ENCODE data around the gene KDF1. TPM values are rescaled to one million over a fixed set of nuclear protein-coding genes. Genes with fewer than 3 reads are reported as not detected.

Gene KDF1, protein sequence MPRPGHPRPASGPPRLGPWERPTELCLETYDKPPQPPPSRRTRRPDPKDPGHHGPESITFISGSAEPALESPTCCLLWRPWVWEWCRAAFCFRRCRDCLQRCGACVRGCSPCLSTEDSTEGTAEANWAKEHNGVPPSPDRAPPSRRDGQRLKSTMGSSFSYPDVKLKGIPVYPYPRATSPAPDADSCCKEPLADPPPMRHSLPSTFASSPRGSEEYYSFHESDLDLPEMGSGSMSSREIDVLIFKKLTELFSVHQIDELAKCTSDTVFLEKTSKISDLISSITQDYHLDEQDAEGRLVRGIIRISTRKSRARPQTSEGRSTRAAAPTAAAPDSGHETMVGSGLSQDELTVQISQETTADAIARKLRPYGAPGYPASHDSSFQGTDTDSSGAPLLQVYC
- not detected in 5 replicates for total RNA-seq (2022; extraction: Qiagen RNA extraction; ENCODE audit: low read depth)

DNA sequence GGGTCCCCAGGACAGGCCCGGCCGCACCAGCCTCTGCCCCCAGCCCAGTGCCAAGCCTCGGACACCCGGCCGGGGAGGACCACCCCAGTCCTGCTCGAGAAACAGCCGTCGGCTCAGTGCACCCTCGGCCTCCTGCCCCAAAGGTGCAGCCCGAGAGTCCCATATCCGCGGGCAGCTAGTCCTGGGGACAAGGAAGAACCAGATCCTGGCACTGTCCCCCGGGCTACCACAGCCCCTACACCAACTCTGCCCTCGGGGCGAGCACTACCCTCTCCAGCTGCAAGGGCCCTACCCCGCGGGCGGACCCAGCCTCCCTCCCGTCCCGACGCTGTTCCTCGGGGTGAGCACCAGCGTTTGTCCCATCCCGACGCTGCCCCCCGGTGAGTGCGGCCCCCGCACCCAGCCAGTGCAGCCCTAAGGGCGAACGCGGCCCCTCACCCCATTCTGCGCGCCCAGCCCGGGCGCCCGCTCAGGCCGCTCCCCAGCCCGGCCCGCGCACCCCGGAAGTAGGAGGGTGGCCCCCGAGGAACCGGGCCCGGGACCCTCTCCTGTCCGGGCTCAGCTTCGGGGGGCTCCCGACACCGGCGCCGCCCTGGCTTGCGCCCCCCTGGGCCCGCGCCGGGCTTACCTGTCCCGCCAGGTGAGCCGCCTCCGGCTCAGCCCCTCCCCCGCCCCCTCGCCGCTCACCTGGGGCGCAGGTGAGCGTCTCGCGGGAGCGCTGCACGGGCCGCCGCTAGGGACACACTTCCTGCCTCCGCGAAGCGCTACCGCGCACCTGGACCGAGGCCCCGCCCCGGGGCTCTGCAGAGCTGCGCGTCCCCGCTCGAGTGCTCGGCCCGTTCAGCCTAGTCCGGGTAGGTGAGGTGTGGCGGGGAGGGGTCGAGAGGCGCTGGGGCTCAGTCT, at the start of gene KDF1:
TSS of gene KDF1 (minus strand) at position 747 of the 903 bp plus-strand sequence. CDS start 8,088 bp downstream, outside the sequence.

DNA sequence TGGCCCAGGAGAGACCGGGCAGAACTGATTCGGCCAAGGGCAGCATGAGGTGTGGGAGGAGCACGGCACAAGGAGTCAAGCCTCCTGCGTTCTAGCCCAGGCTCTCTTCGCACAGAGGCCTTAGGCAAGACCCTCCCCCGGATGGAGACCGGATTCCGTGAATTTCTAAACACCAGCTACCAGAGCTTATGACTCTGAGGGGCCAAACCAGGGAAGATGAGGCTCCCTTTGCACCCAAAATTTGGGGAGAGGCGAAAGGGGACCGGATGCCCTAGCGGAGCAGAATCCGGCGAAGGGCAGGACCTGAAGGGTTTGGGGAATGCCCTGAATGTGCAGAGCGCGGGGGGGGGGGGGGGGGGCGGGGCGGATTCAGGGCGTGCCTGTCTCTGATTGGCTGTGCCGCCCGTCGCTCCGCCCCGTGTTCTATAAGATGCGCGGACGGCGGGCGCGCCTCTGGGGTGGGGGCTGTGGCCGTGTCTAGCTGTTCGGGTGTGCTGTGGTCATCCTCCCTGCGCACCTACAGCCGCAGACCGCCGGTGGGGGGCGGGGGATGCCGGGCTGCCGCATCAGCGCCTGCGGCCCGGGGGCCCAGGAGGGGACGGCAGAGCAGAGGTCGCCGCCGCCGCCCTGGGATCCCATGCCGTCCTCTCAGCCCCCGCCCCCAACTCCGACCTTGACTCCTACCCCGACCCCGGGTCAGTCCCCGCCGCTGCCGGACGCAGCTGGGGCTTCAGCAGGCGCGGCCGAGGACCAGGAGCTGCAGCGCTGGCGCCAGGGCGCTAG, 33.2 kb upstream of the KDF1 start, which contains the start of gene TRNP1:
TSS of gene TRNP1 (plus strand) at position 456 of the 783 bp plus-strand sequence. CDS start at position 551, 95 bp downstream.

DNA sequence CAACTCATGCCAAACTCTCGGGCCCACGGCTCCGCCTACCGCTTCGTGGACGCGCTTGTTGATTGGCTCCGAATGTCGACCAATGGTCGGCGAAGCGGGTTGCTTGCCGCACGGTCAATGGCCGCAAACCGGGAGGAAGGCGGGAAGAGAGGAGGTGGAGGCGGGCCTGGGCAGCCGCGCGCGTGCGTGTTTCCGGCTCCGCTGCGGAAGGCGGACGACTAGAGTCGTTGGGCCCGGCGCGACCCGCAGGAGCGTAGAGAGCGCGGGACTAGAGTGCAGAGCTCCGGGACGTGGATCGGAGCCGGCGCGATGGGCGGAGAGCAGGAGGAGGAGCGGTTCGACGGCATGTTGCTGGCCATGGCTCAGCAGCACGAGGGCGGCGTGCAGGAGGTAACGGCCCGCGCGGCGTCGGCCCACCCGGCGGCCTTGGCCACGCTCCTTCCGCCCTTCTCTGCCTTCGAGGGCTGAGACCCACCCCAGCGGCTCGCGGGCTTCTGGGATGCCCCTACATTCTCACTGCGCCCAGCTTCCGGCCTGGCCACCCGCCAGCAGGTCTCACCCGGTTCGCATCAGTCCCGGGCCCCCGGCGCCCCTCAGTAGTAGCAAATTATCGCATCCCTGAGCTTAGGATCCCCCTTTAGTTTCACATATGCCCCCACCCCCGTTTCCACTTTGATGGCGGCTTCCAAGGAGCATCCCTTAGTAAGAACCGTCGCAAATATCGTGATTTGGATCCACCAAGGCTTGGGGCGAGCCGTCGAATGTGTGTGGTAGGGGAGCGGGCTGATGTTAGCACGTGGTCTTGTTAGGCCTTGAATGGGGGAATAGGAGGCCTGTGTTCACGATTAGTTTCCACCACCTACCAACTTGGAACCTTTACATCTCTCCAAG, 38.5 kb downstream of the KDF1 start, which contains the start of gene NUDC:
TSS of gene NUDC (plus strand) at position 204 of the 891 bp plus-strand sequence. CDS start at position 310, 106 bp downstream.

DNA sequence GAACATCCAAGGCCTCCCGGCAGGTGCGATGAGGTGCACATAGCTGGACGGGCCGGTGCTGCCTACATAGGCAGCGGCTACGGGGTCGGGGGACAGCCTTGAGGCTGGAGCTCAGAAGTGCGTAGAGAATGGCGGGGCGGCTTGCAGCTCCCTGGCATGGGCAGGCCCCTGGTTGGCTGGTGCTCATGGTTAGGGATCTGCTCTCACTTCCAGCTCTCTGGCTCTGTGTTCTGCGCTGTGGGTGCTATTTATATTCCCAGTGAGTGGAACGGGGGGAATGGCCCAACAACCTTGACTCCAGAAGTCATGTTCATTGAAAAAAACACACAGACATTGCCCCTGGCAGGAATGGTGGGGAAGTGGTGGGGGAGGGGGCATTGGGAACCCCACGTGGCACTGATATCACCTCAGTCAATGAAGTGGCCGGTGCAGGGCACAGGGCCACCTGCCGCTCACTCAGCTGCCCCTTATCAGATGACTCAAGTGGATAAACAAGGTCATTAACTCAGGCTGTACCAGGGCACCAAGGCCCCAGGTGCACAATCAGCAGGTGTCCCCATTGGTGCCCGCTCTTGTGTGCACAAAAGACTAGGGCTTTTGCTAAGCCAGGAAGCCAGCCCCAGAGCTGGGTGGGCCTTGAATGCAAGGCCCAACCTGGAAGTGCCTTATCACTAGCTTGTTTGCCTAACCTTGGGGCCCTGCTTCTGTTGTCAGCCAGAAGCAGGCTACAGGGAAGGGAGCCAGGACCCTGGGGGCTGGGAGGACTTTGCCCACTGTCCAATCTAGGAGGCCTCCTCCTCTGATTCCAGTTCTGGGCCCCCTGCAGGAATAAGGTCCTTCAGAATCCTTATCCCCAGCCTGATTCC, 46.3 kb downstream of the KDF1 start, which contains the start of gene NR0B2:
TSS of gene NR0B2 (minus strand) at position 222 of the 866 bp plus-strand sequence. CDS start at position 187, 35 bp downstream.

DNA sequence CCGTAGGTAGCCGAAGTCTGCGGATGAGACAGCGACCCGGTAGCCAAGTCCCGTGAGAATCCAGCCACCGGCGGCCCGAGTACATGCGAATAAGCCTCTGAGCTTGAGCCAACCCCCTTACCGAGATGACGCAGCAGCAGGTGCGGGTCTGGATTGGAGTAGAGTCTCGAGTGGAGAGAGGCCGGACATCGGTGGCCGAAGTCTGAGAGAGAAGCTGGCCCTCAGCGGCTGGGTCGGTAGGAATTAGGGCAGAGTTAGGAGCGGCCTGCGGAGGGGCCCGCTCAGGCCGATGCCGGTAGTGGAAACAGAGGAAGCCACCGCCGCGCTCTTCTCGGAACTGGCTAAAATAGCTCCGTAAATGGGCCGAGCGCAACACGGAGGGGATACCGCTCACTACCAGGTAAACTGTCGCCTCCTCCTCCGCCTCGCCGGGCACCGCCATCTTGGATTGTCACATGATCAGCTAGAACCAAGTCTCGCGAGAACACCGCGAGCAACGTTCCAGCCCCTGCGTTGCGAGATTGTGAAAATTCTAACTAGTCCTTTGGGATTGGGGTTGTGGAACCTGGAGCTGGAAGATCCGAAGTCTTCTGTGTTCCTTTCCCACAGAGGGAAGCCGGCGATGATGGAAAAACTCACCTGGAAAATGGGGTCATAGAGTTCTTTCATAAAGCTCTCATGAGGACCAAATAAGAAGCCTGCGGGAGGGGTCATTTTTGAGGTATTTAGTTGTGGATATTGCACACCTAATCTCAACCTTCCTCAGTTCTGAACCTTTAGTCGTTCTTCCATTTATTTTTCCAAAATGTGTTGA, 60.1 kb downstream of the KDF1 start, which contains the start of gene GPATCH3:
TSS of gene GPATCH3 (minus strand) at position 467 of the 814 bp plus-strand sequence. CDS start at position 442, 25 bp downstream.

Other genes with a start within 250 kb of the KDF1 start
- 4.4 to 7.8 TPM (median 6.9 TPM) in 5 replicates for gene PIGV, start 172.5 kb downstream of the KDF1 start, total RNA-seq (2022; extraction: Qiagen RNA extraction; ENCODE audit: low read depth)
- 31.5 to 43.2 TPM (median 39.1 TPM) in 5 replicates for gene ZDHHC18, start 133.8 kb downstream of the KDF1 start, total RNA-seq (2022; extraction: Qiagen RNA extraction; ENCODE audit: low read depth)
- gene SFN, start 97.3 kb downstream of the KDF1 start, total RNA-seq (2022; extraction: Qiagen RNA extraction; ENCODE audit: low read depth), result 425 to 552 TPM (median 445 TPM) in 5 replicates
- gene GPN2, start 70.2 kb downstream of the KDF1 start, total RNA-seq (2022; extraction: Qiagen RNA extraction; ENCODE audit: low read depth), result 18.5 to 27.5 TPM (median 25.9 TPM) in 5 replicates
- 9.2 to 11.7 TPM (median 9.5 TPM) in 5 replicates for gene GPATCH3, start 60.0 kb downstream of the KDF1 start, total RNA-seq (2022; extraction: Qiagen RNA extraction; ENCODE audit: low read depth)
- gene NR0B2, start 46.5 kb downstream of the KDF1 start, total RNA-seq (2022; extraction: Qiagen RNA extraction; ENCODE audit: low read depth), result 0.08 to 0.09 TPM in 2 of 5 replicates, not detected in the others
- gene NUDC, start 38.7 kb downstream of the KDF1 start, total RNA-seq (2022; extraction: Qiagen RNA extraction; ENCODE audit: low read depth), result 123 to 147 TPM (median 130 TPM) in 5 replicates
- gene TRNP1, start 33.2 kb upstream of the KDF1 start, total RNA-seq (2022; extraction: Qiagen RNA extraction; ENCODE audit: low read depth), result 122 to 199 TPM (median 187 TPM) in 5 replicates
- gene TENT5B, start 52.4 kb upstream of the KDF1 start, total RNA-seq (2022; extraction: Qiagen RNA extraction; ENCODE audit: low read depth), result 0.15 to 0.97 TPM (median 0.72 TPM) in 5 replicates
- 11.3 to 13.2 TPM (median 12.5 TPM) in 5 replicates for gene SLC9A1, start 194.7 kb upstream of the KDF1 start, total RNA-seq (2022; extraction: Qiagen RNA extraction; ENCODE audit: low read depth)